ENCODE data around the gene GBE1.

DNA sequence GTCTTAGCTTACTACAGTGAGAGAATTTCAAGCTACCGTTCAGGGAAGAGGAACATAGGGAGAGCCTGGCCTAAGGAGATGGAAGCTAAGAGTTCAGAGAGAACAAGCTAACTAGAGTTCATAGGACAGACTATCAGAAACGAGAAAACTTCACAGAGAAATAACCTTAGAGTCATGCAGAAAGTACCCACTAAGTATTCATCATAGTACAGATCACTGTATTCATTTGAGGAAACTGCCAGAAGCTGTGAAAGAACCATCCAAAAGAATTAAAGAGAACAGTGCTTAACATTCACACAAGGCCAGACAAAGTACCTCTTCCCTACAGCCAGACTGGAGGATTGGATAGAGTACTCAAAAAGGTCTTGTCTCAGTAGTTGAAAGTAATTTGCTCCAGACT lies 15.2 kb upstream of the GBE1 start:
- TF ChIP-seq, protein P1, sequence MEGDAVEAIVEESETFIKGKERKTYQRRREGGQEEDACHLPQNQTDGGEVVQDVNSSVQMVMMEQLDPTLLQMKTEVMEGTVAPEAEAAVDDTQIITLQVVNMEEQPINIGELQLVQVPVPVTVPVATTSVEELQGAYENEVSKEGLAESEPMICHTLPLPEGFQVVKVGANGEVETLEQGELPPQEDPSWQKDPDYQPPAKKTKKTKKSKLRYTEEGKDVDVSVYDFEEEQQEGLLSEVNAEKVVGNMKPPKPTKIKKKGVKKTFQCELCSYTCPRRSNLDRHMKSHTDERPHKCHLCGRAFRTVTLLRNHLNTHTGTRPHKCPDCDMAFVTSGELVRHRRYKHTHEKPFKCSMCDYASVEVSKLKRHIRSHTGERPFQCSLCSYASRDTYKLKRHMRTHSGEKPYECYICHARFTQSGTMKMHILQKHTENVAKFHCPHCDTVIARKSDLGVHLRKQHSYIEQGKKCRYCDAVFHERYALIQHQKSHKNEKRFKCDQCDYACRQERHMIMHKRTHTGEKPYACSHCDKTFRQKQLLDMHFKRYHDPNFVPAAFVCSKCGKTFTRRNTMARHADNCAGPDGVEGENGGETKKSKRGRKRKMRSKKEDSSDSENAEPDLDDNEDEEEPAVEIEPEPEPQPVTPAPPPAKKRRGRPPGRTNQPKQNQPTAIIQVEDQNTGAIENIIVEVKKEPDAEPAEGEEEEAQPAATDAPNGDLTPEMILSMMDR (IDR thresholded peaks at IDR 0.05; ENCODE audit: low read depth, low read length), result no peak
- TF ChIP-seq POLR2A (IDR thresholded peaks at IDR 0.05; ENCODE audit: extremely low read depth, insufficient read length), result no peak
- TF ChIP-seq, protein P2, sequence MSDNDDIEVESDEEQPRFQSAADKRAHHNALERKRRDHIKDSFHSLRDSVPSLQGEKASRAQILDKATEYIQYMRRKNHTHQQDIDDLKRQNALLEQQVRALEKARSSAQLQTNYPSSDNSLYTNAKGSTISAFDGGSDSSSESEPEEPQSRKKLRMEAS (IDR thresholded peaks at IDR 0.05; ENCODE audit: low read depth, low read length), result no peak

Measured in NB4 (cell line).